Endothelial cell (in vitro differentiated cells): ENCODE measurements around the gene TPSG1. TPM values are rescaled to one million over a fixed set of nuclear protein-coding genes. Genes with fewer than 3 reads are reported as not detected.
"Not testable (repeated sequence)": the region's sequence is repeated elsewhere in the genome, so short reads cannot be mapped to it uniquely, and the experiment has no call there.

Source experiments
- DNase-seq: peaks from one replicate; pipeline ENCODE4 v3.0.0; 2021; ENCODE audit warnings: low spot score
- H3K27ac Mint-ChIP-seq: one replicate; pipeline ENCODE4 v1.8.0; 2021; ENCODE audit warnings: mixed read lengths, inconsistent platforms; ENCODE audit not compliant: unreplicated experiment
- H3K27me3 Mint-ChIP-seq: one replicate; pipeline ENCODE4 v1.8.0; 2021; ENCODE audit warnings: mild to moderate bottlenecking, moderate library complexity, mixed read lengths, inconsistent platforms; ENCODE audit not compliant: unreplicated experiment
- H3K36me3 Mint-ChIP-seq: one replicate; pipeline ENCODE4 v1.8.0; 2021; ENCODE audit warnings: mild to moderate bottlenecking, low read depth, mixed read lengths, inconsistent platforms; ENCODE audit not compliant: unreplicated experiment
- H3K4me1 Mint-ChIP-seq: one replicate; pipeline ENCODE4 v1.8.0; 2021; ENCODE audit warnings: mild to moderate bottlenecking, mixed read lengths, inconsistent platforms; ENCODE audit not compliant: unreplicated experiment
- H3K4me3 Mint-ChIP-seq: one replicate; pipeline ENCODE4 v1.8.0; 2021; ENCODE audit warnings: mild to moderate bottlenecking, mixed read lengths, inconsistent platforms; ENCODE audit not compliant: unreplicated experiment
- H3K9me3 Mint-ChIP-seq: one replicate; pipeline ENCODE4 v1.8.0; 2021; ENCODE audit warnings: mixed read lengths, inconsistent platforms; ENCODE audit not compliant: unreplicated experiment
- CTCF ChIP-seq: fragments of 200-600 bp; sonication (generic); IDR thresholded peaks from one replicate; pipeline ENCODE4 v1.5.0; 2021; ENCODE audit warnings: antibody characterized with exemption; ENCODE audit not compliant: unreplicated experiment
- long read RNA-seq: library from polyadenylated mRNA; unstranded; transcript quantifications from one replicate; pipeline ENCODE4 v2.0.0, GENCODE V29; 2020; ENCODE audit not compliant: unreplicated experiment
- total RNA-seq: library from RNA; stranded (reverse); fragmentation: NEBNext Ultra II Directional; extraction: Animal tissue kit (Norgen Biotek cat#: 25700); gene quantifications from one replicate; pipeline ENCODE4 v1.2.1, GENCODE V29; 2021; ENCODE audit not compliant: unreplicated experiment

The TPSG1 gene
- not detected for total RNA-seq
- long read RNA-seq = 0 reads

GRCh38 chr16:1225051-1225451, at the start of gene TPSG1:
TPSG1 (minus strand) TSS chr16:1225268; CDS start chr16:1225252, 16 bp downstream.
- peaks cover 7% of the 10 kb centered on the region for H3K27me3 Mint-ChIP-seq
- no peaks in the 10 kb centered on the region for H3K9me3 Mint-ChIP-seq
- H3K36me3 Mint-ChIP-seq = no peaks in the 10 kb centered on the region
- no peak within 1 kb of the TSS for H3K4me3 Mint-ChIP-seq
- H3K4me1 Mint-ChIP-seq = no peaks in the 10 kb centered on the region
- TF ChIP-seq CTCF = no peak
- no peak within 1 kb of the TSS for H3K27ac Mint-ChIP-seq
- DNase-seq = no peak

- Mint-ChIP-seq H3K27me3 (peaks cover 8% of the 10 kb centered on the region), H3K27ac (no peak overlapping the region), H3K4me1 (no peaks in the 10 kb centered on the region), H3K9me3 (no peaks in the 10 kb centered on the region), H3K4me3 (no peak overlapping the region), H3K36me3 (peaks cover 8% of the 10 kb centered on the region)
- TF ChIP-seq CTCF = no peak
- DNase-seq = no peak
Observed at GRCh38 chr16:1274767-1275166, 49.7 kb upstream of the TPSG1 start.

GRCh38 chr16:1273816-1274215, 48.7 kb upstream of the TPSG1 start:
- Mint-ChIP-seq H3K27ac (no peak overlapping the region), H3K27me3 (peaks cover 8% of the 10 kb centered on the region), H3K4me1 (no peaks in the 10 kb centered on the region), H3K9me3 (no peaks in the 10 kb centered on the region), H3K36me3 (peaks cover 8% of the 10 kb centered on the region), H3K4me3 (no peak overlapping the region)
- no peak for TF ChIP-seq CTCF
- DNase-seq = no peak

GRCh38 chr16:1272453-1273198, 47.6 kb upstream of the TPSG1 start:
- H3K4me1 Mint-ChIP-seq = no peaks in the 10 kb centered on the region
- peaks cover 8% of the 10 kb centered on the region for H3K36me3 Mint-ChIP-seq
- peak overlapping the region; percentile 13 for H3K4me3 Mint-ChIP-seq
- H3K9me3 Mint-ChIP-seq = no peaks in the 10 kb centered on the region
- no peak for DNase-seq
- H3K27ac Mint-ChIP-seq = no peak overlapping the region
- H3K27me3 Mint-ChIP-seq = peaks cover 8% of the 10 kb centered on the region
- no peak for TF ChIP-seq CTCF

- H3K36me3 Mint-ChIP-seq, H3K4me3 Mint-ChIP-seq, H3K27me3 Mint-ChIP-seq, H3K27ac Mint-ChIP-seq, H3K4me1 Mint-ChIP-seq, DNase-seq, H3K9me3 Mint-ChIP-seq: not testable (repeated sequence)
Observed at GRCh38 chr16:1271724-1272413, 46.8 kb upstream of the TPSG1 start.
